Measurements from ENCODE around the gene SPTBN2.

The SPTBN2 gene

DNA sequence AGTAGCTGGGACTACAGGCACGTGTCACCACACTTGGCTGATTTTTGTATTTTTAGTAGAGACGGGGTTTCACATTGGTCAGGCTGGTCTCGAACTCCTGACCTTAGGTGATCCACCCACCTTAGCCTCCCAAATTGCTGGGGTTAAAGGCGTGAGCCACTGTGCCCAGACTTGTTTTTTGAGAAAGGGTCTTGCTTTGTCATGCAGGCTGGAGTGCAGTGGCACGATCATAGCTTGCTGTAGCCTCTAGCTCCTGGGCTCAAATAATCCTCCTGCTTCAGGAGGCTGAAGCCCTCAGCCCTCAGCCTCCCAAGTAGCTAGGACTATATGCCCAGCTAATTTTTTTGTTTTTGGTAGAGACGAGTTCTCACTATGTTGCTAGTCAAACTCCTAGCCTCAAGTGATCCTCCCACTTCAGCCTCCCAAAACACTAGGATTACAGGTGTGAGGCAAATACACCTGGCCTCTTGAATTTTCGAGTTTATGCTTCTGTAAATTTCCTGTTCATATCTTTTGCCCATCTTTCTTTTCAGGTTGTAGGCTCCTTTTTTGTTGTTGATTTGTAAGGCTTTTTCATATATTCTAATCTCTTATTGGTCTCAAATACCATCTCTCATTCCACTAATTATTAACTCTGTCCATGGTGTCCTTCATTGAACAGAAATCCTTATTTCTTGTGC is 47.9 kb downstream of the SPTBN2 start:
- H3K9me3 ChIP-seq (ENCODE audit: insufficient read depth, low read length, severe bottlenecking): no peaks in the 10 kb centered on the region
- H4K20me1 ChIP-seq (ENCODE audit: insufficient read depth, low read length): peaks cover 3% of the 10 kb centered on the region; the same call in 1 of the 2 replicates
- no peak overlapping the region for H3K4me3 ChIP-seq (ENCODE audit: low read depth in 1 of 2, low read length in 2 of 2)
- no peak overlapping the region for H3K27ac ChIP-seq (ENCODE audit: low read length)
- no peak overlapping the region for H3K9ac ChIP-seq (ENCODE audit: low read depth, low read length)
- no peak for DNase-seq
- H3K27me3 ChIP-seq (ENCODE audit: insufficient read depth, low read length, poor library complexity): no peaks in the 10 kb centered on the region
- ATAC-seq (ENCODE audit: insufficient read depth, low read depth): no peak
- no peak overlapping the region for H3K4me2 ChIP-seq (ENCODE audit: insufficient read depth, low read length)
- H3K4me1 ChIP-seq (ENCODE audit: insufficient read depth, low read length): peaks cover 25% of the 10 kb centered on the region
- H3K79me2 ChIP-seq (ENCODE audit: insufficient read depth, low read length): peaks cover 11% of the 10 kb centered on the region
- H3K36me3 ChIP-seq (ENCODE audit: insufficient read depth, low read length): peaks cover 5% of the 10 kb centered on the region
- H2AFZ ChIP-seq (ENCODE audit: low read depth, low read length): no peak overlapping the region
- no peak for TF ChIP-seq EZH2 (IDR thresholded peaks at IDR 0.05; ENCODE audit: borderline replicate concordance, low read depth, low read length, severe bottlenecking)
- TF ChIP-seq, protein P1, sequence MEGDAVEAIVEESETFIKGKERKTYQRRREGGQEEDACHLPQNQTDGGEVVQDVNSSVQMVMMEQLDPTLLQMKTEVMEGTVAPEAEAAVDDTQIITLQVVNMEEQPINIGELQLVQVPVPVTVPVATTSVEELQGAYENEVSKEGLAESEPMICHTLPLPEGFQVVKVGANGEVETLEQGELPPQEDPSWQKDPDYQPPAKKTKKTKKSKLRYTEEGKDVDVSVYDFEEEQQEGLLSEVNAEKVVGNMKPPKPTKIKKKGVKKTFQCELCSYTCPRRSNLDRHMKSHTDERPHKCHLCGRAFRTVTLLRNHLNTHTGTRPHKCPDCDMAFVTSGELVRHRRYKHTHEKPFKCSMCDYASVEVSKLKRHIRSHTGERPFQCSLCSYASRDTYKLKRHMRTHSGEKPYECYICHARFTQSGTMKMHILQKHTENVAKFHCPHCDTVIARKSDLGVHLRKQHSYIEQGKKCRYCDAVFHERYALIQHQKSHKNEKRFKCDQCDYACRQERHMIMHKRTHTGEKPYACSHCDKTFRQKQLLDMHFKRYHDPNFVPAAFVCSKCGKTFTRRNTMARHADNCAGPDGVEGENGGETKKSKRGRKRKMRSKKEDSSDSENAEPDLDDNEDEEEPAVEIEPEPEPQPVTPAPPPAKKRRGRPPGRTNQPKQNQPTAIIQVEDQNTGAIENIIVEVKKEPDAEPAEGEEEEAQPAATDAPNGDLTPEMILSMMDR (IDR thresholded peaks at IDR 0.05; ENCODE audit: borderline replicate concordance, extremely low read depth, low read length, poor library complexity, severe bottlenecking): no peak

DNA sequence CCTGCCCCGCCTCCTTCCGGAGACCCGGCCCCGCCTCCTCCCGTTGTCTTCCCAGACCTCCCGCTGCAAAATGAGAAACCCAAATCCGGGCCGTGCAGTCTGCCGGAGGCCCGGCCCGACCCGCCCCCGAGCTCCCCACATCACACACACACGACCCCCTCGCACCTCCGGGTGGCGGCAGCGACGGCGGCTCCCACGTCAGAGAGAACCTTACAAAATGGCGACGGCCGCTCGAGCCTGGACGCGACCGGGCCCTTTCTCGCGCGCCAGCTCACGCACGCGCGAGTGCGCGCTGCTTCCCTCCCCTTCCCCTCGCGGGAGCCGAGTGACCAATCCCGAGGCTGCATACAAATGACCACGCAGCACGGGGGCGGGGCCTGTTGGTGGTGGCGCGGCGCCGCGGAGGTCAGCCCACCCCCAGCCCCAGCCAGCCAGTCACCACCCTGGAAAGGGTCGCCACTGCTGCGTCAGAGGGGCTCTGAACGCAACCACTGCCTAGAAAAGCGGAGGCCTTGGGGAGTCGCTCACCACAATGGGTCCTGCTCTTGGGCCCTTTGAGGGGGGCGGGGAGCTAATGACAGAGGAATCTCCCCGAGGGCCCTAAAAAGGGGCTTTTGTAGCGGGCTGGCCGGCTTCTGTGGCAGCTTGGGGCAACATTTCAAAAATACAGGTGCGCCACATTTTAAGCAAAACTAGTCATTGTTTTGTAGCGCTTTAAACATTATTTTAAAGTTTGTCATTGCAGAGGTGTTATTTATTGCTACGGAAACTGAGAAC is 51.2 kb downstream of the SPTBN2 start, which contains the start of gene RBM4B:
Gene RBM4B, minus strand, starts transcription at position 289 of the 777 bp plus-strand sequence. CDS start 808 bp downstream, outside the sequence.
- ATAC-seq (ENCODE audit: insufficient read depth, low read depth): peak; percentile 89
- H2AFZ ChIP-seq (ENCODE audit: low read depth, low read length): peak within 1 kb of the TSS; percentile 54
- H3K27me3 ChIP-seq (ENCODE audit: insufficient read depth, low read length, poor library complexity): no peaks in the 10 kb centered on the region
- H4K20me1 ChIP-seq (ENCODE audit: insufficient read depth, low read length): peaks cover 8% of the 10 kb centered on the region; the same call in 1 of the 2 replicates
- TF ChIP-seq, protein P1 (IDR thresholded peaks at IDR 0.05; ENCODE audit: borderline replicate concordance, extremely low read depth, low read length, poor library complexity, severe bottlenecking): no peak
- no peak for TF ChIP-seq EZH2 (IDR thresholded peaks at IDR 0.05; ENCODE audit: borderline replicate concordance, low read depth, low read length, severe bottlenecking)
- H3K27ac ChIP-seq (ENCODE audit: low read length): peak within 1 kb of the TSS; percentile 79
- no peaks in the 10 kb centered on the region for H3K9me3 ChIP-seq (ENCODE audit: insufficient read depth, low read length, severe bottlenecking)
- peak; percentile 98 for DNase-seq
- peaks cover 50% of the 10 kb centered on the region for H3K4me1 ChIP-seq (ENCODE audit: insufficient read depth, low read length)
- peaks cover 42% of the 10 kb centered on the region for H3K79me2 ChIP-seq (ENCODE audit: insufficient read depth, low read length)
- H3K4me2 ChIP-seq (ENCODE audit: insufficient read depth, low read length): peak within 1 kb of the TSS; percentile 77
- peaks cover 15% of the 10 kb centered on the region for H3K36me3 ChIP-seq (ENCODE audit: insufficient read depth, low read length)
- H3K9ac ChIP-seq (ENCODE audit: low read depth, low read length): peak within 1 kb of the TSS; percentile 63
- H3K4me3 ChIP-seq (ENCODE audit: low read depth in 1 of 2, low read length in 2 of 2): peak within 1 kb of the TSS; percentile 27 to 64

DNA sequence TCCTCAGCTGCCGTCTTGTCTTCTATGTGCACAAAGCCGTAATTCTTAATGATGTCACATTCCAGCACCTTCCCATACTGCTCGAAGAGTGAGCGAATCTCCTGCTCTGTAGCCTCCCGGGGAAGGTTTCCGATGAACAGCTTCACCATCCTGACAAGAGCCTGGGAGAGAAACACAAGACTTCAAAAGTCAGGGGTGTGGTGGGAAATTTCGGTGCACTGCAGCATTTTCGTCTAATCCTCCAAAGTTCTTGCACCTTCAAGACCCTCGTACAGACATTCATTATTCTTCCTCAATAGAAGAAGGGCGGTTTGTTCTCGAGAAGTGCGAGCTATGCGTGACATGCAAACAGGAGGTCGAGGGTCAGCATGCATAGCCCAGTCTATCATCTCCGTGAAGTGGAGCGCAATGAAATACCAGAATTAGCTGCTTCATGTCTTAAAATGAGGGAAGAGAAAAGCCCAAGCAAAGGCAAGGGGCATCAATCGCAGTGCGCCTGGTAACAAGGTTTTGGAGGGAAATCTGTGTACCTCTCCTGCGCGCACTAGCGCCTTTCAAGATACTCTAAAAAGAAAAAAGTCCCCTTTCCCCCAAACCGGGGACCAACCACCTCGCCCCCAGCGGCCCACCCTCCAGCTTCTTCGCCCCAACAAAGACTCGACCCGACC is 52.0 kb downstream of the SPTBN2 start:
- H3K79me2 ChIP-seq (ENCODE audit: insufficient read depth, low read length): peaks cover 48% of the 10 kb centered on the region
- peaks cover 50% of the 10 kb centered on the region for H3K4me1 ChIP-seq (ENCODE audit: insufficient read depth, low read length)
- no peak for ATAC-seq (ENCODE audit: insufficient read depth, low read depth)
- TF ChIP-seq EZH2 (IDR thresholded peaks at IDR 0.05; ENCODE audit: borderline replicate concordance, low read depth, low read length, severe bottlenecking): no peak
- TF ChIP-seq, protein P1 (IDR thresholded peaks at IDR 0.05; ENCODE audit: borderline replicate concordance, extremely low read depth, low read length, poor library complexity, severe bottlenecking): no peak
- H4K20me1 ChIP-seq (ENCODE audit: insufficient read depth, low read length): peaks cover 8% of the 10 kb centered on the region; the same call in 1 of the 2 replicates
- H3K9me3 ChIP-seq (ENCODE audit: insufficient read depth, low read length, severe bottlenecking): no peaks in the 10 kb centered on the region
- H3K4me3 ChIP-seq (ENCODE audit: low read depth in 1 of 2, low read length in 2 of 2): peak overlapping the region; percentile 27 to 64
- H3K27ac ChIP-seq (ENCODE audit: low read length): peak overlapping the region; percentile 79
- H2AFZ ChIP-seq (ENCODE audit: low read depth, low read length): peak overlapping the region; percentile 54
- H3K4me2 ChIP-seq (ENCODE audit: insufficient read depth, low read length): peak overlapping the region; percentile 77
- peak overlapping the region; percentile 63 for H3K9ac ChIP-seq (ENCODE audit: low read depth, low read length)
- DNase-seq: no peak
- no peaks in the 10 kb centered on the region for H3K27me3 ChIP-seq (ENCODE audit: insufficient read depth, low read length, poor library complexity)
- peaks cover 15% of the 10 kb centered on the region for H3K36me3 ChIP-seq (ENCODE audit: insufficient read depth, low read length)
